ENCODE measurements around the gene DCAF11.

DCAF11 gene

DNA sequence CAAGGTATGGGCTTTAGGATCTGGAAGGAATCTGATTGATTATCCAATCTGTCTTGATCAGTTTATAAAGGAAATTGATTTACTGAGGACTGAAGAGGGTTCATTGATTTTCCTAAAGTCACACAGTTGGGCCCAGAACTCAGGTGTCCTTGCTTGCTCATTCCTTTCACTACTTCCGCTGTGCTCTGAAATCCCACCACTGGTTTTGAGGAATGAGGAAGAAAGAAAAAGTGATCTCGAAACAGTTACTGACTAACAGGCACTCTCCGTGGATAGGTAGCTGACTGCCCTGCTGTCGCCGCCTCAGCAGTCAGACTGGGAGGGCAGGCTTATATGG, 15.8 kb downstream of the DCAF11 start, which contains the start of gene FITM1:
TSS of gene FITM1 (plus strand) at position 280 of the 337 bp plus-strand sequence. CDS start 905 bp downstream, outside the sequence.
- FAIRE-seq (no peak), DNase-seq (ENCODE audit: insufficient read length) (no peak)
- no peak for TF ChIP-seq POLR2AphosphoS5 (IDR thresholded peaks at IDR 0.05; ENCODE audit: low read depth, low read length)
- no peak for TF ChIP-seq TAF1 (IDR thresholded peaks at IDR 0.05; ENCODE audit: borderline replicate concordance, low read depth, low read length)
- no peak for TF ChIP-seq POLR2A (IDR thresholded peaks at IDR 0.05; ENCODE audit: low read depth, low read length)

DNA sequence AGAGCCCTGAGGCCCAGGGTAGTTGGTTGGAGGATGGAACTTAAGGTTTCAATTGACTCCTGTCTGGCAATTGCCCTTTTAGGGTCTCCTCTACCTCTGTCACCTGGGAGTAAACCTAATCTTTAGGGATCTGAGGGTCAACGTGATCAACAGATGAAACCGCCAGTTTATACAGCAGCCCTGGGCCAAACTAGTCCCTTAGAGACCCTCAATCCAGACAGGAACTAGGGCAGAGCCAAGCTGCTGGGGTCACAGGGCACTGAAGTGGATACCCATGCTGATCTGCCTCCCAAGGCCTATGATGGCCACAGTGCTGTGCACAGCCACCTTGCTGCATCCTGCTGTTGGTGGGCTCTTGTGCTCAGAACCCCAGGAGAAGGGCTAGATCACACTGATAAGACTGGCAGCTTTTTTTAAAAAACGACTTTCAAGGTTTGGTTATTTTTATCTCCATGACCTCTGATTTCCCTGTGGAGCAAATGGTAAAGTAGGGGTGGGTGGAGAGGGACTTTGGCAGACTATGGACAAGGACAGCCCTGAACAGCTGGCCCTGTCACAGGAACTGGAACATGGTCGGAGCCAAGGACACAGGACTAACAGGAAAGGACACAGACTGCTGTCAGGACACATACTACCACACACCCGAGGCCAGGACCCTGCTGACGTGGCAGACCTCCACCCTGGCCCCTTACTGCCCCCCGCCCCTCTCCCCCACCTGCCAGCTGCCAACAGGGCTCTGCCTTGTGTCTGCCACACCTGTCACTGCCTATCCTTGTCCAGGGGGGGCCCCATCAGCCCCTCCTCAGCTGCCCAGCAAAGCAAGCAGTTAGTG, 16.4 kb downstream of the DCAF11 start:
- TF ChIP-seq POLR2A (IDR thresholded peaks at IDR 0.05; ENCODE audit: low read depth, low read length): no peak
- TF ChIP-seq POLR2AphosphoS5 (IDR thresholded peaks at IDR 0.05; ENCODE audit: low read depth, low read length): no peak
- no peak for TF ChIP-seq TAF1 (IDR thresholded peaks at IDR 0.05; ENCODE audit: borderline replicate concordance, low read depth, low read length)
- DNase-seq (ENCODE audit: insufficient read length) (no peak), FAIRE-seq (no peak)

DNA sequence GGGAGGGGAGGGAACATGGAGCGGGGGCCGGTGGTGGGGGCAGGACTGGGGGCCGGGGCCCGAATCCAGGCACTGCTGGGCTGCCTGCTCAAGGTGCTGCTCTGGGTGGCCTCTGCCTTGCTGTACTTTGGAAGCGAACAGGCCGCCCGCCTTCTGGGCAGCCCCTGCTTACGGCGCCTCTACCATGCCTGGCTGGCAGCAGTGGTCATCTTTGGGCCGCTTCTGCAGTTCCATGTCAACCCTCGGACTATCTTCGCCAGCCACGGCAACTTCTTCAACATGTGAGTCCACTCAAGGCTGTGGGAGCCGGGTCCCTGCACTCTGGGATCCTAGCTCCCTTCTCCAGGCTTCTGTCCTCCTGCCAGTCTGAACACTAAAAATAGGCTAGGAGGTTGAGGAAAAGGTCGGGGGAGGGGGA, 17.0 kb downstream of the DCAF11 start:
- FAIRE-seq (no peak), DNase-seq (ENCODE audit: insufficient read length) (no peak)
- TF ChIP-seq POLR2AphosphoS5 (IDR thresholded peaks at IDR 0.05; ENCODE audit: low read depth, low read length): no peak

DNA sequence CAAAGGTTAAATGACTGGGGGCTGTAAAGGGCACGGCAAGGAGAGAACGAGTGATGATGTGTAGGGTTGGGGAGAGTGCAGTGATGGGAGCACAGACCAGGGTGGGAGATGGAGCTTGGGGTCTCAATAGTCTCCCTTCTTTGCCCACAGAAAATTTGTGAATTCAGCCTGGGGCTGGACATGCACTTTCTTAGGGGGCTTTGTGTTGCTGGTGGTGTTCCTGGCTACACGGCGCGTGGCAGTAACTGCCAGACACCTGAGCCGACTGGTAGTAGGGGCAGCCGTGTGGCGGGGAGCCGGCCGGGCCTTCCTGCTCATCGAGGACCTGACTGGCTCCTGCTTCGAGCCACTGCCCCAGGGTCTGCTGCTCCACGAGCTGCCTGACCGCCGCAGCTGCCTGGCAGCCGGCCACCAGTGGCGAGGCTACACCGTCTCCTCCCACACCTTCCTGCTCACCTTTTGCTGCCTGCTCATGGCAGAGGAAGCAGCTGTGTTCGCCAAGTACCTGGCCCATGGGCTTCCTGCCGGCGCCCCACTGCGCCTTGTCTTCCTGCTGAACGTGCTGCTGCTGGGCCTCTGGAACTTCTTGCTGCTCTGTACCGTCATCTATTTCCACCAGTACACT, 17.6 kb downstream of the DCAF11 start:
- no peak for FAIRE-seq
- no peak for DNase-seq (ENCODE audit: insufficient read length)
- TF ChIP-seq POLR2A (IDR thresholded peaks at IDR 0.05; ENCODE audit: low read depth, low read length) (no peak), TAF1 (IDR thresholded peaks at IDR 0.05; ENCODE audit: borderline replicate concordance, low read depth, low read length) (no peak), POLR2AphosphoS5 (IDR thresholded peaks at IDR 0.05; ENCODE audit: low read depth, low read length) (no peak)

DNA sequence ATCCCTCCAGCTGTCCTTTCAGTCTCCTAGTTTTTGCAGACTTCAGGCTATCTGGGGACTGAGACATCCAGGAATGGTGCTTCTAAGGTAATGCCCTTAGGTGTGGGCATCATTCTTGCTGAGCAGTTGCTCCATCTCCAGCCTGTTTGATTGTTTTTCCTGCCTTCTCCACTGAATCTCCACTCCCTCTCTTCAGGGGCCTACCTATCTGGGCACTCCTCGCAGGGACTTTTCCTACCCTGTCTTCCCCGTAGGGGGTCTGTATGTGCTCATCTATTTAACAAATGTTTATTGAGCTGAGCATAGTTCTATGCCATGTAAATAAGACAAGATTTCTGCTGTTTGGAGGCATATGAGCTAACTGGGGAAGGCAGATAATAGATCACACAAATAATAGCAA, 18.4 kb downstream of the DCAF11 start:
- no peak for TF ChIP-seq POLR2AphosphoS5 (IDR thresholded peaks at IDR 0.05; ENCODE audit: low read depth, low read length)
- TF ChIP-seq TAF1 (IDR thresholded peaks at IDR 0.05; ENCODE audit: borderline replicate concordance, low read depth, low read length): no peak
- TF ChIP-seq POLR2A (IDR thresholded peaks at IDR 0.05; ENCODE audit: low read depth, low read length): no peak
- DNase-seq (ENCODE audit: insufficient read length) (no peak), FAIRE-seq (no peak)

DNA sequence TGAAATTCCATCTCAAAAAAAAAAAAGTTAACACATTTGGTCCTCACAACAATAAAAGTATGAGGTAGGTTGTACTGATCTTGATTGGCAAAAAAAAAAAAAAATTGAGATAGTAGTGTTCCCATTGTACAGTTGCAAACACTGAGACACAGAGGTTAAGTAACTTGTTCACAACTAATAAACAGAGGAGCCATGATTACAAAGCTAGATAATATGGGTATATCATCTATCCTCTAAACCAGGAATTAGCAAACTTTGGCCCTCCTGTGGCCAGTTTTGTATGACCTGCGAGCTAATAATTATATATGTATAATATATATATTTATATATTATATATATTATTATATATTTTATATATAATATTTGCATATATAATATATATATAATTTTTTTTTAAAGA, 19.2 kb downstream of the DCAF11 start:
- TF ChIP-seq POLR2A (IDR thresholded peaks at IDR 0.05; ENCODE audit: low read depth, low read length): no peak
- TF ChIP-seq POLR2AphosphoS5 (IDR thresholded peaks at IDR 0.05; ENCODE audit: low read depth, low read length): no peak
- no peak for TF ChIP-seq TAF1 (IDR thresholded peaks at IDR 0.05; ENCODE audit: borderline replicate concordance, low read depth, low read length)
- FAIRE-seq: no peak
- no peak for DNase-seq (ENCODE audit: insufficient read length)

DNA sequence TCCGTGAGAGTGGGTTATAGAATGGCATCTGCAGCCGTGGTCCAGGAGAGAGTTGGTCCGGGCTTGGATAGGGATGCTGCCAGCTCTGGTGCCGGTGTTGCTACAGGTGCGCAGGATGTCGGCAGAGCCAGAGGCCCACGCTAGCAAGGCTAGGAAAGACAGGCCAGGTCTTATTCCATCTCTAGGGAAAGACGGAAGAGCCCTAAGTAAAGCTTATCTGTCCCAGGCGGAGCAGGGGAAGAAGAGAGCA, 20.9 kb downstream of the DCAF11 start:
- no peak for TF ChIP-seq POLR2A (IDR thresholded peaks at IDR 0.05; ENCODE audit: low read depth, low read length)
- no peak for TF ChIP-seq TAF1 (IDR thresholded peaks at IDR 0.05; ENCODE audit: borderline replicate concordance, low read depth, low read length)
- no peak for DNase-seq (ENCODE audit: insufficient read length)
- FAIRE-seq: no peak

DNA sequence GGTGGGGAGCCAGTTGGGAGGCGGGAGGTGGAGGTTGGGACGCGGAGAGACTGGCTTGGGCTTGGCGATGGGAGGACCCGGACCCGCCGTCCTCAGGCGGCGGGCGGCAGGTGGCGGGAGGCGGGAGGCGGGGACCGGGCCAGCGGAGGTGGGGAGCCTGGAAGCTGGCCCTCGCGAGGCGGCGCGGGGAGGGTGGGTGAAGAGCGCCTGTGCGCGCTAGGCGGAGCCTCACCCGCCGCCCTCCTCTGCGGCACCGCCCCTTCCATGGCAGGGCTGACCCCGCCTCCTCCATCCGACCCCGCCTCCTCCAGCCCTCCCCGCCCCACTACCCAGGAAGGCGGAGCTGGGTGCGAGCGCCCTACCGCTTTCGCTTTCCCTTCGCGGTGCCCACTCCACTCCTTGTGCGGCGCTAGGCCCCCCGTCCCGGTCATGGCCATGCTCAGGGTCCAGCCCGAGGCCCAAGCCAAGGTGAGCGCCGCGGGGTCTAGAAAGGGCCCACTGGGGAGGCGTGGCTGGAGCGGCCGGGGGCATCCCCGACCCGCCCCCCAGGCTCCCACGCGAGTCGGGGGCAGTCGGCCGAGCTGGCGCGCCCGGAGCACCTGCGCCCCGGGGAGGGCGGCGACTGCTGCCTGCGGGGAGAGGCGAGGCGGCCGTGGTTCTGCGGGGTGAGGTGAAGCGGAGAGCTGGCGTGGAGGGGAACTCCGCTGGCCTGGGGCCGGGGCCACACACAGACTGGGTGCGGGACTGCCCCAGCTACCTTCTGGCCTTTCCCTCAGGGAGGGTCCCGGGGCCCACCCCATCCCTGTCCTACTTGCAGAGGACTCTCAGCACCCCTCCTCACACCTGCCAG, 21.5 kb downstream of the DCAF11 start, which contains the start of gene PSME1:
TSS of gene PSME1 (plus strand) at position 361 of the 850 bp plus-strand sequence. CDS start at position 430, 69 bp downstream.
- FAIRE-seq (peak; percentile 97), DNase-seq (ENCODE audit: insufficient read length) (peak; percentile 94)
- TF ChIP-seq TAF1 (IDR thresholded peaks at IDR 0.05; ENCODE audit: borderline replicate concordance, low read depth, low read length) (no peak), POLR2A (IDR thresholded peaks at IDR 0.05; ENCODE audit: low read depth, low read length) (peak; percentile 78), POLR2AphosphoS5 (IDR thresholded peaks at IDR 0.05; ENCODE audit: low read depth, low read length) (peak; percentile 68)

DNA sequence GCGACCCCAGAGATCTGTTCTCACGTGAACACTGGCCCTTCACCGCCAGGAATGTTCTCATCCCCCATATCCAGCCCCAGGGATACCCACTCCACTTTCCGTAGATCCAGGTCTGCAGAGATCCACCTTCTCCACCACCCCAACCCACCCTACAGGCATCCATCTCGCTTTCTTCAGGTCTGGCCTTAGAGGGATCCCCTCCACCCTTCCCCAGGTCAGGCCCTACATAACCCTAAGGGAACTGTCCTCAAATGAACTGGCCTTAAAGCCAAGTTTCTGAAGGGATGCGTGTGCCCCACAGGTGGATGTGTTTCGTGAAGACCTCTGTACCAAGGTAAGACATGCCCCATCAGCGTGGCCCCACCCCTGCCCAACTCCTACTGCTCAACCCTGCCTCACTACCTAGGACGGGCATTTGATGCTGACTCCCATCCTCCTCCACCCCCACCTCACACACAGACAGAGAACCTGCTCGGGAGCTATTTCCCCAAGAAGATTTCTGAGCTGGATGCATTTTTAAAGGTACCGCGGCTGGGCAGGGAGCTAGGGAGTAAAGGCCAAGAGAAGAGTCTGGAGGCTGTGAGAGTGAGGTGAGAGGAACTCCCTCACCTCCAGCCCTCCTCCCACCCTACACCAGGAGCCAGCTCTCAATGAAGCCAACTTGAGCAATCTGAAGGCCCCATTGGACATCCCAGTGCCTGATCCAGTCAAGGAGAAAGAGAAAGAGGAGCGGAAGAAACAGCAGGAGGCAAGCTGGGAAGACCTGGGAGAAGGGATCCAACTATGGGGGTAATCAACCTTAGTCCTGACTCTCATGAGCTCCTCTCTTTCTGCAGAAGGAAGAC, 22.3 kb downstream of the DCAF11 start:
- no peak for TF ChIP-seq TAF1 (IDR thresholded peaks at IDR 0.05; ENCODE audit: borderline replicate concordance, low read depth, low read length)
- no peak for TF ChIP-seq POLR2A (IDR thresholded peaks at IDR 0.05; ENCODE audit: low read depth, low read length)
- no peak; the same call in 1 of the 2 replicates for TF ChIP-seq POLR2AphosphoS5 (IDR thresholded peaks at IDR 0.05; ENCODE audit: low read depth, low read length)
- no peak for FAIRE-seq
- no peak for DNase-seq (ENCODE audit: insufficient read length)

DNA sequence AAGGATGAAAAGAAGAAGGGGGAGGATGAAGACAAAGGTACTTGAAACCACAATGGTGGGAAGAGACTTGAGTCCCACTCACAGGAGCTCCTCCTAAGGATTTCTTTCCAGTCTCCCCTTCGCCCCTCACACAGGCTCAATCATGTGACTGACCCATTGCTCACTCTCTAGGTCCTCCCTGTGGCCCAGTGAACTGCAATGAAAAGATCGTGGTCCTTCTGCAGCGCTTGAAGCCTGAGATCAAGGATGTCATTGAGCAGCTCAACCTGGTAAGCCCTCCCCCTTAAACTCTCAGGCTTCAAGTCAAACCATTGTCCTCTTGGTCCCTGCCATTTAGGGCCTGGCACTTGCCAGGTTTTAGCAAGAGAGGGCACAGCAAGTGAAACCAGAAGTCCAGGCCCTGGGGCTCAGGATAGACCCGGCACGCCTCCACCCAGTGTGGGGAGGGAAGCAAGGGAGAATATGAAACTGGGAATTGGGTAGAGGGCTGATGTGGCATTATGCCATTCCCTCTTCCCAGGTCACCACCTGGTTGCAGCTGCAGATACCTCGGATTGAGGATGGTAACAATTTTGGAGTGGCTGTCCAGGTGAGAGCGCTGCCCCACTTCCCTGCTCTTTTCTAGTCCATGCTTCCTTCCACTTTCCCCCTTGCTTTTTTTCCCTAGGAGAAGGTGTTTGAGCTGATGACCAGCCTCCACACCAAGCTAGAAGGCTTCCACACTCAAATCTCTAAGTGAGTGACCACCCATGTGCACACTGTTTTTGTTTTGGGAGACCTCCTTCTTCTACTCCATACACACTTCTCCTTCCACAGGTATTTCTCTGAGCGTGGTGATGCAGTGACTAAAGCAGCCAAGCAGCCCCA, 23.2 kb downstream of the DCAF11 start:
- TF ChIP-seq POLR2A (IDR thresholded peaks at IDR 0.05; ENCODE audit: low read depth, low read length) (no peak; the same call in 1 of the 2 replicates), POLR2AphosphoS5 (IDR thresholded peaks at IDR 0.05; ENCODE audit: low read depth, low read length) (peak; percentile 49; the same call in 1 of the 2 replicates)
- FAIRE-seq (no peak), DNase-seq (ENCODE audit: insufficient read length) (no peak)
